UCSD-AML1 (cell line): ENCODE measurements around the gene CDCA4.

Experiments used
- DNase-seq: peaks from one replicate; lab custom pipeline; 2025; ENCODE audit not compliant: unreplicated experiment; lab: John Stamatoyannopoulos, UW

CDCA4 gene

GRCh38 chr14:104992501-104992900 is 28.4 kb downstream of the CDCA4 start:
- no peak for DNase-seq

GRCh38 chr14:104991896-104992230 is 29.0 kb downstream of the CDCA4 start:
- no peak for DNase-seq

- DNase-seq, result no peak
These were observed 31.0 kb downstream of the CDCA4 start for GRCh38 chr14:104989951-104990303.

DNA sequence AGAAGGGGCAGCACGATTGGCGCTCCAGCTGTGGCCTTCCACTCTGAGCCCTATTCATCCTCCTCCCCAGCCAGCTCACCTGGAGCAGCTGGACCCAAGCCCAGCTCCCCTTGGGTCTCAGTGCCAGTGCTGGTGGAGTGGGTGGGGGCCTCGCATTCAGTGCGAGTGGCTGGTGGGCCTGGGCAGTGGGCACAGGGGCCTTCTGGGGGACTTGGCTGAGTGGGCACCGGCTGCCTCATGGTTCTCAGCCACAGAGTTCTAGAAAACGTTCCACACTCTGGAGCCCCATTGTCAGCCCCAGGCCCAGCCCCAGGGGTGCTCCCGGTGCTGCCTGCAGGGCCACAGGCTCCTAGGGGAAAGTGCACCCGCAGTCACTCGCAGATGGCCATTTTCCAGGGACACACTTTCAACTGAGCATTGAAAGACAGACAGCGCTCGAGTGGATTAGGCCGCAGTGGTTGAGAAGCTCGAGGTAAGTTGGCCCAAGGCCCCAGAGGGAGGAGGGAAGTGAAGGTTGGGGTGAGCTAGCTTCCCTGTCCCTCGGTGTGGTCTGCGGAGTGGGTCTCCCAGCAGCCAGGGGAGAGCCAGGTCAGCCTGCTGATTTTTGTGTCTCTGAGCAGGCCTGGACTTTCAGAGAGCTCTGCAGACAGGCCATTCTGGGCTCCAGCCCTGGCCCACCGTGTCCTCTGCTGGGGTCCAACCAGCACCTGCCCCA is 31.5 kb downstream of the CDCA4 start:
- DNase-seq, result no peak

DNA sequence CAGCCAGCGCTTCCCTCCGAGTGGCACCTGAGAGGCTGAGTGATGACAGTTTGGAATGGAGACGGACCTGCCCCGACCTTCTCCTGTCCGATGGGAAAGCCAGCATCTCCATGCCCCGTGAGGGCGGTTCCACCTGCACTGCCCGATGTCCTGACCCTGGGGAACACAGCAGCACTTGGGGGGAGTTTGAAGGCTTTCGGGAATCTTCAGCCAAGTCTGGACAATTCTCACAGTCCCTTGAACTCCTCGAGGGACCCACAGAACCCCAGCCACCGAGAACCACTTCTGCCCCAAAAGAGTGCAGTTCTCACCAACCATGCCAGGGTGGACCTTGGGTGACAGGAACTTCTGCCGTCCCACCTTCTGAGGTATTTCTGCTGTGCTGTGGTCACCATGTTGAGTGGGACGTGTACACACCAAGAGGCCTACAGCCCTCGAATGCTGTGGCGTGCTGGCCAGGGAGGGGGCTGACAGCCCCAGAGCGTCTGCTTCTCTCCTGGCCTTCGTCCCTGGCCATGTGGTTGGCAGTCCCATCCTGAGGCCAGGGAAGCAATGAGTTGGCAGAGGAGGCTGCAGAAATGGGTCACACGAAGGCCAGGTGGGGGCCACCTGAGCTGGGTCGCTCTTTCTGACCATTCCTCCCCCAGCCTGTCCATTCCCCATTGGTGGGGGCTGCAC is 34.3 kb downstream of the CDCA4 start:
- DNase-seq, result no peak

- DNase-seq, result peak; percentile 91
These were observed 35.0 kb downstream of the CDCA4 start, which contains the start of gene CLBA1 for GRCh38 chr14:104985675-104986486. TSS of gene CLBA1 (plus strand) at chr14:104985788. CDS start at chr14:104986432, 644 bp downstream.

DNA sequence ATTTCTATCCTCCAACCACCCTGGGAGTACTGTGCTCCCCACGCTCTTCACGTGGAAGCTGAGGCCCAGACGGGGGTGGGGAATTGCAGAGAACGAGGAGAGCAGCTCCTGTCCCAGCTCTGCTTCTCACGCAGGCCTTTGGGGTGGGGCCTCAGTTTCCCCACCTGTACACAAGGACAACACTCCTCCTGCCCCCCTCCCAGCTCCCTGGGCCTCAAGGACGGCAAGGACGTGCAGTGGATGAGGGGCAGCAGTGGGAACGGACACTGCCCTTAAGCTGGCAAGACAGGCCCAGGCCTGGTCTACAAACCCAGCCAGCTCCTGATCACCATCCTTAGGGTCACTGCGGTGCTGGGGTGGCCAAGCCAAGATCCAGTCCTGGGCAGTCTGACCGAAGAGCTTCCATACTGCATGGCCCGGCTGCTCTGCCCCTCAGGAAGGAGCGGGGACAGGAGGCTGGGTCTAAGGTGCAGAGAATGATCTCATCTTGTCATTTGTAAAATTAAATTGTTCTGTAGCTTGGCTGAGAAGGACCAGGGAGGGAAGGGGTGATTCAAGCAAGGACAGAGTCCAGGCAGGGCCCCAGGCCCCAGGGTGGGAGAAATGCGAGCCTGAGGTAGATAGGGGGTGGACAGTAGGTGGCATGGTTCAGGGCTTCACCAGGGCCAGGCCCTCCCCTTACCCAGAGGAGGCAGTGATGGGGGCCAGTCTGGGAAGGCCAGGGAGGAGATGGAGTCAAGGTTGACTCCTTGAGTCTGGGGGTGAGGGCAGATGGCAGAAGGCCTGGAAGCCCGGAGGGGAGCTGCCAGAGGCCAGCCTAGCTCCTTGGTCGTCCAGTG is 36.6 kb downstream of the CDCA4 start:
- no peak for DNase-seq

GRCh38 chr14:104983231-104983721 is 37.6 kb downstream of the CDCA4 start:
- no peak for DNase-seq

- DNase-seq, result no peak
These were observed 38.2 kb downstream of the CDCA4 start for GRCh38 chr14:104982548-104983230.

GRCh38 chr14:104981699-104982541 is 39.0 kb downstream of the CDCA4 start:
- DNase-seq, result no peak

GRCh38 chr14:104980611-104981531 is 40.0 kb downstream of the CDCA4 start:
- DNase-seq, result no peak

GRCh38 chr14:104979758-104980610 is 40.9 kb downstream of the CDCA4 start:
- no peak for DNase-seq

DNA sequence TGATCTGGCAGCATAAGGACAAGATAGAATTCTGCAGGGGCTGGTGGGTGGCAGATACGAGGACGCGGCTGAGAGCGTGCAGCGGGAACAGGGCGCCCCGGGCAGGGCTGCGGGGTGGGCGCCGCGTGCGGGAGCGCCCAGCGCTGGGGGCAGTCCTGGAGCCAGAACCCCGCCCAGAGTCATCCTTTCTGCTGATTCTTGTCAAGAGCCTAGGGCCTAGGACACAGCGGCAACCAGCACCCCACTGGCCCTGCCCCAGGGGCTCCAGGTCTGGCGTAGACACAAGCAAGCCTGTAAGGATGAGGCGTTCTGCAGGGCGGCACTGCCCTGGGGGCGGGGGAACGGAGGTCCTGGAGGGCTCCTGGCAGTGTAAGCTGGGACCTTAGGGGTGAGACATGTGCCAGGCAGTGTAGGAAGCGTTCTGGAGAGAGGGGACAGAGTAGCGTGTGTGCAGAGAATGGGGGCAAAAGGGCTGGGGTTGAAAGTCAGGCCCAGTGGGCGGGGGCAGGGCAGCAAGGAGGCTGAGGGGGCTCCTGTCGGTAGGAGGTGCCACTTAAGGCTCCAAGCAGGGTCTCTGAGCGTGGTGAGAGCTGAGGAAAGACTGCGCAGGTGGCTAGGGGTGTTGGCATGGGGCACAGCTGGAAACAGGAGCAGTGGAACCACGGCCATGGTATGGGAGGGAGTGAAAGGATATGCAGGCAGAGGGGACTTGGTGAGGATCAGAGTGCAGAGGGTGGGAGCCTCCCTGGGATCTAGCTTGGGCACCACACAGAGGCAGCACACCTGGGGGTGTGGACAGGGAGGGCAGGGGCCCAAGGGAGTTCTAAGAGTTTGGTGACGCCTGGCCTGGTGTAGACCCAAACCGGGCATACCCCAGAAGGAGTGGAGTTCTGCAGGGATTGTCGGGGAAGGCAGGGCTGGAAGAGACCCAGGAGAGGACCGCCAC is 41.9 kb downstream of the CDCA4 start:
- DNase-seq, result no peak

DNA sequence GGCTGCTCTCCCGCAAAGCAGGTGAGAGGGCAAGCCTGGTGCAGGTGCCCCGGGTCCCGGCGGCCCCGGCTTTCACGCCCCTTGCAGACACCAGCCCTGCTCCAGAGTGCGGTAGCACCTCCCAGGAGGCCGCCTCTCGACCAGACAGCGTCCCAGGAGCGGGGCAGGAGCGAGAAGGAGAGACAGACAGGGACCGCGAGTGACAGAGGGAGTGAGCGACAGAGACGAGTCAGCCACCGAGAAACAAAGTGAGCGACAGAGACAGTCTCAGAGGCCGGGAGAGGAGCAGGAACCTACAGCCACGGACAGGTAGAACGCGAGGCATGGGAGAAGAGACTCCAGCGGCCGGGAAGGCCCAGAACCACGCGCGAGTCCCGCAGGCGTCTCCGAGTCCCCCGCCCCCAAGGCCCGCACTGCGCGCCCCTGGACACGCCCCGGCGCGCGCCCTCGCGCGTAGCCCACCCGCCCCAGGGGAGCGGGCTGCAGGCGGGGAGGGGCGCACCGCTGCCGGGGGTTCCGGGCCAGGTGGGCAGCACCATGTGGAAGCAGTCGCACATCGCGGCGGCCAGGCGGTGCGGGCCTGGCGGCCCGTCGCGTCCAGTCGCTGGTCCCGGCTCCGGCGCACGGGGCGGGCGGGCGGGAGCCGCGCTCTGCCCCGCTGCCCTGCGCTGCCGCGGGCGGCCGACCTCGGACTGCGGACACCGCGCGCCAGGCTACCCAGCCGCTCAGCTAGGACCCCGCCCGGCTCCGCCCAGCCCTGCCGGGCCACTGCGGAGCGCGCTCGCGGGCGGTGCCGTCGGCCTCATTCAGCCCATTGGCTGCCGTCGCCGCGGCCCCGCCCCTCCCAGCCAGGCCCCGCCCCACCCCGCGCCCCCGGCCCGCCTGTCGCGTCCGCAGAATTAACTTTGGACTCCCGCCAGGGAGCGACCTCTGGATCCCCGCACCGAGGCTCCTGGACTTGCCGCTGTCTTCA is 42.9 kb downstream of the CDCA4 start, which contains the start of gene AHNAK2:
Gene AHNAK2 (minus strand): TSS at position 694 of the 973 bp plus-strand sequence. CDS start 137 bp downstream, at position 557.
- DNase-seq, result peak; percentile 81
